Liver (tissue), 9 donors: ENCODE measurements around the gene TPRN. TPM values are rescaled to one million over a fixed set of nuclear protein-coding genes. Genes with fewer than 3 reads are reported as not detected.
A peak's percentile ranks its signal among the peaks of the same experiment; 100 is the strongest.

ENCODE experiments used
- DNase-seq: peaks from one replicate; pipeline ENCODE4 v3.0.0-alpha.2; 2017; ENCODE audit warnings: low spot score
- H3K27ac ChIP-seq, 2 donors: one replicate each; pipeline ENCODE4 v1.7.0; 2013; ENCODE audit warnings: inconsistent platforms in 2 of 2, low read length in 2 of 2, control low read depth in 1 of 2, low read depth in 1 of 2, mild to moderate bottlenecking in 1 of 2
- H3K27me3 ChIP-seq, 4 donors: one replicate each; pipeline versions ENCODE4 v1.6.1 to v1.7.0; 2013; ENCODE audit warnings: low read length in 3 of 4, inconsistent platforms in 1 of 4, mild to moderate bottlenecking in 1 of 4, moderate library complexity in 1 of 4; ENCODE audit not compliant: control insufficient read depth in 4 of 4, insufficient read depth in 4 of 4
- H3K36me3 ChIP-seq, 4 donors: one replicate each; pipeline versions ENCODE4 v1.6.1 to v1.7.0; 2013; ENCODE audit warnings: low read length in 3 of 4, mild to moderate bottlenecking in 3 of 4, low read depth in 1 of 4, moderate library complexity in 1 of 4; ENCODE audit not compliant: control insufficient read depth in 4 of 4, insufficient read depth in 3 of 4
- H3K4me1 ChIP-seq, 4 donors: one replicate each; pipeline versions ENCODE4 v1.6.1 to v1.7.0; 2013; ENCODE audit warnings: low read length in 3 of 4, mild to moderate bottlenecking in 3 of 4, moderate library complexity in 1 of 4; ENCODE audit not compliant: control insufficient read depth in 4 of 4, insufficient read depth in 4 of 4
- H3K4me3 ChIP-seq, 3 donors: one replicate each; pipeline versions ENCODE4 v1.6.1 to v1.7.0; 2013; ENCODE audit warnings: low read length in 3 of 3, control low read depth in 1 of 3, low read depth in 1 of 3, mild to moderate bottlenecking in 1 of 3
- H3K9ac ChIP-seq, 2 donors: one replicate each; pipeline ENCODE4 v1.7.0; 2013; ENCODE audit warnings: low read length in 2 of 2, mild to moderate bottlenecking in 2 of 2, moderate library complexity in 2 of 2, control low read depth in 1 of 2, low read depth in 1 of 2
- H3K9me3 ChIP-seq, 4 donors: one replicate each; pipeline versions ENCODE4 v1.6.1 to v1.7.0; 2013; ENCODE audit warnings: low read length in 3 of 4; ENCODE audit not compliant: control insufficient read depth in 4 of 4
- EGR1 ChIP-seq, 2 donors: IDR thresholded peaks; 2 replicates each; pipeline ENCODE4 v1.6.1; 2016 to 2018; ENCODE audit warnings: antibody characterized with exemption in 2 of 2, low read depth in 2 of 2
- FOXA1 ChIP-seq: IDR thresholded peaks from 2 replicates; pipeline ENCODE4 v1.6.1; 2016; ENCODE audit warnings: antibody characterized with exemption
- FOXA2 ChIP-seq: IDR thresholded peaks from 2 replicates; pipeline ENCODE4 v1.6.1; 2016; ENCODE audit warnings: antibody characterized with exemption
- GABPA ChIP-seq, 2 donors: IDR thresholded peaks in 1 of 2; conservative IDR thresholded peaks in 1 of 2; 2 replicates each; pipeline ENCODE4 v1.6.1; 2016; ENCODE audit warnings: antibody characterized with exemption in 2 of 2, mild to moderate bottlenecking in 1 of 2, moderate library complexity in 1 of 2
- HNF4A ChIP-seq, 2 donors: conservative IDR thresholded peaks; 2 replicates each; pipeline ENCODE4 v1.6.1; 2016; ENCODE audit warnings: antibody characterized with exemption in 2 of 2, mild to moderate bottlenecking in 2 of 2
- HNF4G ChIP-seq: IDR thresholded peaks from 2 replicates; pipeline ENCODE4 v1.6.1; 2016; ENCODE audit warnings: antibody characterized with exemption
- JUND ChIP-seq, 2 donors: IDR thresholded peaks; 2 replicates each; pipeline ENCODE4 v1.6.1; 2016; ENCODE audit warnings: antibody characterized with exemption in 2 of 2
- NR2F2 ChIP-seq: IDR thresholded peaks from 2 replicates; pipeline ENCODE4 v1.6.1; 2016; ENCODE audit warnings: antibody characterized with exemption
- RAD21 ChIP-seq, 2 donors: IDR thresholded peaks; 2 replicates each; pipeline ENCODE4 v1.6.1; 2016; ENCODE audit warnings: antibody characterized with exemption in 2 of 2, mild to moderate bottlenecking in 2 of 2
- RXRA ChIP-seq, 2 donors: IDR thresholded peaks; 2 replicates each; pipeline ENCODE4 v1.6.1; 2017 to 2018; ENCODE audit warnings: antibody characterized with exemption in 2 of 2, mild to moderate bottlenecking in 1 of 2
- SP1 ChIP-seq: IDR thresholded peaks from 2 replicates; pipeline ENCODE4 v1.6.1; 2018; ENCODE audit warnings: antibody characterized with exemption, mild to moderate bottlenecking
- TAF1 ChIP-seq: conservative IDR thresholded peaks from 2 replicates; pipeline ENCODE4 v1.6.1; 2016; ENCODE audit warnings: antibody characterized with exemption, mild to moderate bottlenecking
- YY1 ChIP-seq: IDR thresholded peaks from 2 replicates; pipeline ENCODE4 v1.6.1; 2016; ENCODE audit warnings: antibody characterized with exemption, mild to moderate bottlenecking
- WGBS: extraction: QIAGEN DNeasy Blood & Tissue Kit; methylation state at CpG from one replicate; pipeline ENCODE4 v1.1.7; 2013; 5-methylcytosine and 5-hydroxymethylcytosine counted together
- polyA plus RNA-seq, 2 donors: library from polyadenylated mRNA; stranded (reverse) in 1 of 2; unstranded in 1 of 2; fragments of 200-250 nt in 1 of 2; fragments of >200 nt in 1 of 2; fragmentation: Nextera tagmentation in 1 of 2; extraction: Ambion mirVana in 1 of 2; gene quantifications; one replicate each; pipeline versions ENCODE4 v1.2.1 to v1.2.3, GENCODE V29; 2013 to 2015
- total RNA-seq, 2 donors: library from RNA; depleted of rRNA; stranded (reverse); fragments of >200 nt; gene quantifications; one replicate each; pipeline ENCODE4 v1.2.3, GENCODE V29; 2014
- TF ChIP-seq, protein P1 (sequence below): IDR thresholded peaks from 2 replicates; pipeline ENCODE4 v1.6.1; 2016; ENCODE audit warnings: antibody characterized with exemption
- TF ChIP-seq, protein P2 (sequence below): IDR thresholded peaks from 2 replicates; pipeline ENCODE4 v1.6.1; 2016; ENCODE audit warnings: antibody characterized with exemption
- TF ChIP-seq, protein P3 (sequence below): IDR thresholded peaks from 2 replicates; pipeline ENCODE4 v1.6.1; 2016; ENCODE audit warnings: antibody characterized with exemption
- TF ChIP-seq, protein P4 (sequence below): IDR thresholded peaks from 2 replicates; pipeline ENCODE4 v1.6.1; 2016; ENCODE audit warnings: antibody characterized with exemption, mild to moderate bottlenecking
- TF ChIP-seq, protein P5 (sequence below): fragments of 150-350 bp; IDR thresholded peaks from 2 replicates; pipeline ENCODE4 v1.5.1; 2017; ENCODE audit warnings: improper control_type of control experiment, low read depth, low read length; ENCODE audit not compliant: missing input control
- donor health status: healthy.
- donor health status: healthy.
- donor health status: healthy.
- donor health status: healthy.
- donor health status: healthy.

TPRN gene
- total and polyA plus RNA-seq, 4 donors = 5.4 to 20.1 (median 11.1) TPM

DNA sequence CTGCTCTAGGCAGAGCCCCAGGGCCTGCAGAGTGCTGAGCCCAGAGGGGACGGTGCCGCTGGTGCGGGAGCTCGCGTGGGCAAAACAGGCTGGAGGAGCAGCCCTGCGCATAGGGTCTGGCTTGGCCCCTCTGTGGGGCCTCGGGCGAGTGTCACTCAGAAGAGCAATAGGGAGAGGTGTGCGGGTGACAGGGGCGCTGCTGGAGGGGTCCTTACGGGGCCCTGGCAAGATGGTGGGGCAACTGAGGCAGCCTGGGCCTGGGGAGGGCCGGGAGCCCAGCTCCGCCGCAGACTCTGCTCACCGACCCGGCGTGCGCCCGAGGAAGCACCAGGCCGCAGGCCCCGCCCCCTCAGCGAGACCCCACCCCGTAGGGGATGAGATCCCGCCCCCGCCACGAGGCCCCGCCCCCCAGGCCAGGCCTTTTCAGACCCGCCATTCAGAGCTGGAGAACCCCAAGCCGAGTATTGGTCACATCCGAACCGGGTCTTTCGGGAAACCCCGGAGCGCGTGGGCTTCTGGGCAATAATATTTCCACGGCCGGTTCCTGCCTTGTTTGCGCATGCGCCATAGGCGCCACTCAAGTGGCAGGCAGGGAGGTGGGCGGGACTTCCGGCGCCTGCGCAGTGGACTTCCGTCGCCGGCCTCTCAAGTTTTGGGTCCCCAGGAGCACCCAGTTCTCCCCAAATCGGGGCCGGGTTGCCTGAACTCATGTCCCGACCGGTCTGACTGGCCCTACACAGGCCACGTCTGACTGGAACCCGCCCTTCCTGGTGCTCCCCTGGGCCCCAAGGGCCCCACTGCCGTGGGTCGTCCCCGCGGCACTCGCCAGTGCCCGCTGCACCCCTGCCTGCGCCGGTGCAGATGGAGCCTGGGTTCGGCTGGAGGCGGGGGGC is 22.8 kb upstream of the TPRN start:
- Histone ChIP-seq H3K27me3 (no peaks in the 10 kb centered on the region), H3K9ac (peak overlapping the region in 1 of 2 donors; percentile 42), H3K36me3 (no peaks in the 10 kb centered on the region), H3K27ac (peak overlapping the region; percentile 57 to 84), H3K9me3 (no peaks in the 10 kb centered on the region), H3K4me1 (peaks cover 10 to 25% (median 18%) of the 10 kb centered on the region in 4 donors), H3K4me3 (peak overlapping the region; percentile 67 to 88 (median 86))
- TF ChIP-seq JUND (IDR thresholded peaks at IDR 0.05) (no peak), HNF4A (conservative IDR thresholded peaks at IDR 0.05) (peak; percentile 13 to 24), YY1 (peak; percentile 91), GABPA (IDR thresholded peaks at IDR 0.05 in 1 of 2, conservative IDR thresholded peaks at IDR 0.05 in 1 of 2) (peak; percentile 91 to 96), TAF1 (no peak), RAD21 (IDR thresholded peaks at IDR 0.05) (peak in 1 of 2 donors; percentile 26), NR2F2 (no peak), EGR1 (IDR thresholded peaks at IDR 0.05; ENCODE audit: low read depth in 2 of 2) (peak; percentile 43 to 56), RXRA (IDR thresholded peaks at IDR 0.05) (peak; percentile 25 to 28), FOXA2 (no peak), HNF4G (no peak), SP1 (peak; percentile 73), FOXA1 (no peak)
- TF ChIP-seq, protein P1, sequence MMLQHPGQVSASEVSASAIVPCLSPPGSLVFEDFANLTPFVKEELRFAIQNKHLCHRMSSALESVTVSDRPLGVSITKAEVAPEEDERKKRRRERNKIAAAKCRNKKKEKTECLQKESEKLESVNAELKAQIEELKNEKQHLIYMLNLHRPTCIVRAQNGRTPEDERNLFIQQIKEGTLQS = no peak
- TF ChIP-seq, protein P2, sequence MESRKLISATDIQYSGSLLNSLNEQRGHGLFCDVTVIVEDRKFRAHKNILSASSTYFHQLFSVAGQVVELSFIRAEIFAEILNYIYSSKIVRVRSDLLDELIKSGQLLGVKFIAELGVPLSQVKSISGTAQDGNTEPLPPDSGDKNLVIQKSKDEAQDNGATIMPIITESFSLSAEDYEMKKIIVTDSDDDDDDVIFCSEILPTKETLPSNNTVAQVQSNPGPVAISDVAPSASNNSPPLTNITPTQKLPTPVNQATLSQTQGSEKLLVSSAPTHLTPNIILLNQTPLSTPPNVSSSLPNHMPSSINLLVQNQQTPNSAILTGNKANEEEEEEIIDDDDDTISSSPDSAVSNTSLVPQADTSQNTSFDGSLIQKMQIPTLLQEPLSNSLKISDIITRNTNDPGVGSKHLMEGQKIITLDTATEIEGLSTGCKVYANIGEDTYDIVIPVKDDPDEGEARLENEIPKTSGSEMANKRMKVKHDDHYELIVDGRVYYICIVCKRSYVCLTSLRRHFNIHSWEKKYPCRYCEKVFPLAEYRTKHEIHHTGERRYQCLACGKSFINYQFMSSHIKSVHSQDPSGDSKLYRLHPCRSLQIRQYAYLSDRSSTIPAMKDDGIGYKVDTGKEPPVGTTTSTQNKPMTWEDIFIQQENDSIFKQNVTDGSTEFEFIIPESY = no peak
- TF ChIP-seq, protein P3, sequence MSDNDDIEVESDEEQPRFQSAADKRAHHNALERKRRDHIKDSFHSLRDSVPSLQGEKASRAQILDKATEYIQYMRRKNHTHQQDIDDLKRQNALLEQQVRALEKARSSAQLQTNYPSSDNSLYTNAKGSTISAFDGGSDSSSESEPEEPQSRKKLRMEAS = no peak
- TF ChIP-seq, protein P4, sequence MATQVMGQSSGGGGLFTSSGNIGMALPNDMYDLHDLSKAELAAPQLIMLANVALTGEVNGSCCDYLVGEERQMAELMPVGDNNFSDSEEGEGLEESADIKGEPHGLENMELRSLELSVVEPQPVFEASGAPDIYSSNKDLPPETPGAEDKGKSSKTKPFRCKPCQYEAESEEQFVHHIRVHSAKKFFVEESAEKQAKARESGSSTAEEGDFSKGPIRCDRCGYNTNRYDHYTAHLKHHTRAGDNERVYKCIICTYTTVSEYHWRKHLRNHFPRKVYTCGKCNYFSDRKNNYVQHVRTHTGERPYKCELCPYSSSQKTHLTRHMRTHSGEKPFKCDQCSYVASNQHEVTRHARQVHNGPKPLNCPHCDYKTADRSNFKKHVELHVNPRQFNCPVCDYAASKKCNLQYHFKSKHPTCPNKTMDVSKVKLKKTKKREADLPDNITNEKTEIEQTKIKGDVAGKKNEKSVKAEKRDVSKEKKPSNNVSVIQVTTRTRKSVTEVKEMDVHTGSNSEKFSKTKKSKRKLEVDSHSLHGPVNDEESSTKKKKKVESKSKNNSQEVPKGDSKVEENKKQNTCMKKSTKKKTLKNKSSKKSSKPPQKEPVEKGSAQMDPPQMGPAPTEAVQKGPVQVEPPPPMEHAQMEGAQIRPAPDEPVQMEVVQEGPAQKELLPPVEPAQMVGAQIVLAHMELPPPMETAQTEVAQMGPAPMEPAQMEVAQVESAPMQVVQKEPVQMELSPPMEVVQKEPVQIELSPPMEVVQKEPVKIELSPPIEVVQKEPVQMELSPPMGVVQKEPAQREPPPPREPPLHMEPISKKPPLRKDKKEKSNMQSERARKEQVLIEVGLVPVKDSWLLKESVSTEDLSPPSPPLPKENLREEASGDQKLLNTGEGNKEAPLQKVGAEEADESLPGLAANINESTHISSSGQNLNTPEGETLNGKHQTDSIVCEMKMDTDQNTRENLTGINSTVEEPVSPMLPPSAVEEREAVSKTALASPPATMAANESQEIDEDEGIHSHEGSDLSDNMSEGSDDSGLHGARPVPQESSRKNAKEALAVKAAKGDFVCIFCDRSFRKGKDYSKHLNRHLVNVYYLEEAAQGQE = peak; percentile 67
- TF ChIP-seq, protein P5, sequence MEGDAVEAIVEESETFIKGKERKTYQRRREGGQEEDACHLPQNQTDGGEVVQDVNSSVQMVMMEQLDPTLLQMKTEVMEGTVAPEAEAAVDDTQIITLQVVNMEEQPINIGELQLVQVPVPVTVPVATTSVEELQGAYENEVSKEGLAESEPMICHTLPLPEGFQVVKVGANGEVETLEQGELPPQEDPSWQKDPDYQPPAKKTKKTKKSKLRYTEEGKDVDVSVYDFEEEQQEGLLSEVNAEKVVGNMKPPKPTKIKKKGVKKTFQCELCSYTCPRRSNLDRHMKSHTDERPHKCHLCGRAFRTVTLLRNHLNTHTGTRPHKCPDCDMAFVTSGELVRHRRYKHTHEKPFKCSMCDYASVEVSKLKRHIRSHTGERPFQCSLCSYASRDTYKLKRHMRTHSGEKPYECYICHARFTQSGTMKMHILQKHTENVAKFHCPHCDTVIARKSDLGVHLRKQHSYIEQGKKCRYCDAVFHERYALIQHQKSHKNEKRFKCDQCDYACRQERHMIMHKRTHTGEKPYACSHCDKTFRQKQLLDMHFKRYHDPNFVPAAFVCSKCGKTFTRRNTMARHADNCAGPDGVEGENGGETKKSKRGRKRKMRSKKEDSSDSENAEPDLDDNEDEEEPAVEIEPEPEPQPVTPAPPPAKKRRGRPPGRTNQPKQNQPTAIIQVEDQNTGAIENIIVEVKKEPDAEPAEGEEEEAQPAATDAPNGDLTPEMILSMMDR = no peak
- WGBS = 1% methylated on average over 63 of the region's 63 CpGs
- DNase-seq = peak; percentile 97
